ENCODE measurements around the gene TOM1L2.
A peak's percentile ranks its signal among the peaks of the same experiment; 100 is the strongest.
"Not testable (repeated sequence)": the region's sequence is repeated elsewhere in the genome, so short reads cannot be mapped to it uniquely, and the experiment has no call there.

TOM1L2 gene

GRCh38 chr17:17813725-17814095 lies 158.5 kb downstream of the TOM1L2 start:
- H3K4me1 ChIP-seq (ENCODE audit: control insufficient read depth, insufficient read depth, low read length), result peaks cover 11% of the 10 kb centered on the region
- no peaks in the 10 kb centered on the region for H3K9me3 ChIP-seq (ENCODE audit: control insufficient read depth, insufficient read depth, low read length)
- peaks cover 6% of the 10 kb centered on the region; the same call in 1 of the 2 replicates for H3K27me3 ChIP-seq (ENCODE audit: control insufficient read depth, insufficient read depth, low read length)
- no peak for DNase-seq (ENCODE audit: low read depth, low spot score)
- H3K36me3 ChIP-seq (ENCODE audit: control insufficient read depth, insufficient read depth, low read length), result peaks cover 44% of the 10 kb centered on the region
- no peak overlapping the region for H3K4me3 ChIP-seq (ENCODE audit: low read length)
- no CpG with 5 or more reads among the region's 16 CpGs for WGBS (ENCODE audit: insufficient coverage, insufficient read length)
- H3K27ac ChIP-seq (ENCODE audit: low read length), result no peak overlapping the region

DNA sequence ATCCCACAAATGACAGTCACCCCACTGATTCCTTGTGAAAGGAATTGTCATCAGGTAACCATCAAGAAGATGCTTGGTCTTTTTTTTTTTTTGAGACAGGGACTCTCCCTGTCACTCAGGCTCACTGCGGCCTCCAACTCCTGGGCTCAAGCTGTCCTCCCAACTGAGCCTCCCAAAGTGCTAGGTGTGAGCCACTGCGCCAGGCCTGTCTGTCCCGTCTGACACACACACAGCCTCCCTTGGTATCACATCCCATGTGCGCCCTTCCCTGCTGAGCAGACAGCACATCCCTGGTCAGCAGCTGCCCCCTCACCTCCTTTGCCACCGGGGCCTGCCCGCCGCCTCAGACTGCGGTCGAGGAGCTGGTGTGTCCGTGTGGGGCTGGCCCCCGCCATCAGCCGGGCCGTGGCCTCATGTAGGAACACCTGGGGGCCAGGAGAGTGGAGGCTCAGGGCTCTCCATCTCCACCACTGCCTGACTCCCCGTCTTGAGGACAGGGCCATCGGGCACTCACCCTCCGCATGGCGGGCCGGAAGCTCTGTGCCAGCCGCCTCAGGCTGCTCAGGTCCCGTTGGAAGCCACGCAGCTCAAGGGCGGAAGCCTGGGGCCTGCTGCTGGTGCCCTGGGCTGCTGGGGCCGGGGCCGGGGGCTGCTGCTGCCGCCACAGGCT lies 159.0 kb downstream of the TOM1L2 start:
- no CpG with 5 or more reads among the region's 25 CpGs for WGBS (ENCODE audit: insufficient coverage, insufficient read length)
- Histone ChIP-seq H3K4me1 (ENCODE audit: control insufficient read depth, insufficient read depth, low read length) (peaks cover 11% of the 10 kb centered on the region), H3K4me3 (ENCODE audit: low read length) (no peak overlapping the region), H3K27me3 (ENCODE audit: control insufficient read depth, insufficient read depth, low read length) (peaks cover 8% of the 10 kb centered on the region; the same call in 1 of the 2 replicates), H3K9me3 (ENCODE audit: control insufficient read depth, insufficient read depth, low read length) (no peaks in the 10 kb centered on the region), H3K36me3 (ENCODE audit: control insufficient read depth, insufficient read depth, low read length) (peaks cover 44% of the 10 kb centered on the region), H3K27ac (ENCODE audit: low read length) (no peak overlapping the region)
- no peak for DNase-seq (ENCODE audit: low read depth, low spot score)

DNA sequence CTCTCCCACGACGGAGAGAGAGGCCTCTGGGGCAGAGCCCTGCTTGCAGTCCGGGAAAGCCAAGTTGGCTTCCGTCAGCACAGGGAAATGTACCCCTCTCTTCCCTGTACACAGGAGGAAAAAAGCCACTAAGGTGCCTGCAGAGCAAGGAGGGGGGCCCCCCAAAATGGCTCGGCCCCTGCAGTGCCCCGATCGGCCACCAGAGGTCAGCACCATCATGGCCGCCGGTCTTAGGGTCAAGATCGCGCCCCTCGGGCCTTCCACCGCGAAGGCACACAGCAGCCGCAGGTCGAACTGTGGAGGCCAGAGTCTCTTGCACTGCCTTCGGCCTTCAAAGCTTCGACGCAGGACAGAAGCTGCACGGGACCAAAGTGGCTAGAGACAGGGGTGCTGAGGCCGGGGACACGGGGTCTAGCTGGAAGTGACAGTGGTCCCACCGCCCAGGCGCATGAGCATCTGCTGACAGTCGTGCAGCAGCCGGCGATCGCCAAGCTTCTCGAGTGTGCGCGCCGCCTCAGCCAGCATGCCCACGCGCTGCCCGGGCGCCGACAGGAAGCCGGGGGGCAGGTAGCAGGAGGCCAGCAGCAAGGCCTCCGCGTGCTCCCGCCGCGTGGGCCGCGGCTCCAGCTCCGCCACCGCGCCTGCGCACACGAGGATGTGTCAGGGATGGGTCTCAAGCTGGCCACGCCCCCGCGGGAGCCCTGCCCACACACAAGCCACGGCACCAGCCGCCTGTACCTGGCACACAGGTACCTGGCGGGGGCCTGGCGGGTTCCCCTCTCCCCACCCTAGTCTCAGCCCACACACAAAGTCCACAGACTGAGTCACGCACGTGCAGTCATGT lies 159.8 kb downstream of the TOM1L2 start:
- no peak overlapping the region for H3K27ac ChIP-seq (ENCODE audit: low read length)
- no peak overlapping the region for H3K4me3 ChIP-seq (ENCODE audit: low read length)
- no CpG with 5 or more reads among the region's 59 CpGs for WGBS (ENCODE audit: insufficient coverage, insufficient read length)

GRCh38 chr17:17811381-17812210 lies 160.6 kb downstream of the TOM1L2 start:
- H3K9me3 ChIP-seq (ENCODE audit: control insufficient read depth, insufficient read depth, low read length), result no peaks in the 10 kb centered on the region
- H3K27me3 ChIP-seq (ENCODE audit: control insufficient read depth, insufficient read depth, low read length), result peaks cover 8% of the 10 kb centered on the region; the same call in 1 of the 2 replicates
- DNase-seq (ENCODE audit: low read depth, low spot score), result no peak
- no peak overlapping the region for H3K27ac ChIP-seq (ENCODE audit: low read length)
- H3K4me3 ChIP-seq (ENCODE audit: low read length), result no peak overlapping the region
- H3K4me1 ChIP-seq (ENCODE audit: control insufficient read depth, insufficient read depth, low read length), result peaks cover 6% of the 10 kb centered on the region
- H3K36me3 ChIP-seq (ENCODE audit: control insufficient read depth, insufficient read depth, low read length), result peaks cover 34% of the 10 kb centered on the region
- no CpG with 5 or more reads among the region's 15 CpGs for WGBS (ENCODE audit: insufficient coverage, insufficient read length)

More for the DNA sequence above, 159.8 kb downstream of the TOM1L2 start:
- H3K4me1 ChIP-seq (ENCODE audit: control insufficient read depth, insufficient read depth, low read length), result peaks cover 6% of the 10 kb centered on the region
- peaks cover 8% of the 10 kb centered on the region; the same call in 1 of the 2 replicates for H3K27me3 ChIP-seq (ENCODE audit: control insufficient read depth, insufficient read depth, low read length)
- H3K9me3 ChIP-seq (ENCODE audit: control insufficient read depth, insufficient read depth, low read length), result no peaks in the 10 kb centered on the region
- peaks cover 40% of the 10 kb centered on the region for H3K36me3 ChIP-seq (ENCODE audit: control insufficient read depth, insufficient read depth, low read length)
- DNase-seq (ENCODE audit: low read depth, low spot score), result no peak

DNA sequence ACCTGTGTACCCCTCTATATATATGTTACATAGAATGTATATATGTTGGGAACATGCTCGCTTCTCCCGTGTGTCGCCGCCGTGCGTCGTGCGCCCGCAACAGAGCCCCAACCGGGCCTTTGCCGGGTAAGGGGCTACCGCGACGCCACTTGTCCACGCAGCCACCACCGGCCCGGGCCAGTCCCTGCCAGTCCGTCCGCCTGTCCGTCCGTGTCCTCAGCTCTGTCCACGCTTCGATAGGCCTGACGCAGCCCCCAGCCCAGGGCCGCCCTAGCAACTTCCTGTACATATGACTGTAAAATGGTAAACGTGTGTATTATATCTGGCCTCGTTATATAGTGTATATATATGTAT lies 161.3 kb downstream of the TOM1L2 start:
- no peak overlapping the region for H3K27ac ChIP-seq (ENCODE audit: low read length)
- peaks cover 8% of the 10 kb centered on the region; the same call in 1 of the 2 replicates for H3K27me3 ChIP-seq (ENCODE audit: control insufficient read depth, insufficient read depth, low read length)
- DNase-seq (ENCODE audit: low read depth, low spot score), result no peak
- whole genome bisulfite sequencing (ENCODE audit: insufficient coverage, insufficient read length), result no CpG with 5 or more reads among the region's 27 CpGs
- H3K36me3 ChIP-seq (ENCODE audit: control insufficient read depth, insufficient read depth, low read length), result peaks cover 28% of the 10 kb centered on the region
- no peak overlapping the region for H3K4me3 ChIP-seq (ENCODE audit: low read length)
- H3K4me1 ChIP-seq (ENCODE audit: control insufficient read depth, insufficient read depth, low read length), result peaks cover 6% of the 10 kb centered on the region
- H3K9me3 ChIP-seq (ENCODE audit: control insufficient read depth, insufficient read depth, low read length), result no peaks in the 10 kb centered on the region

GRCh38 chr17:17810084-17810894 lies 161.9 kb downstream of the TOM1L2 start:
- Histone ChIP-seq H3K27ac (ENCODE audit: low read length) (no peak overlapping the region), H3K4me1 (ENCODE audit: control insufficient read depth, insufficient read depth, low read length) (peaks cover 6% of the 10 kb centered on the region), H3K9me3 (ENCODE audit: control insufficient read depth, insufficient read depth, low read length) (no peaks in the 10 kb centered on the region), H3K4me3 (ENCODE audit: low read length) (peak overlapping the region; percentile 17; the same call in 1 of the 2 replicates), H3K27me3 (ENCODE audit: control insufficient read depth, insufficient read depth, low read length) (peaks cover 8% of the 10 kb centered on the region; the same call in 1 of the 2 replicates), H3K36me3 (ENCODE audit: control insufficient read depth, insufficient read depth, low read length) (peaks cover 22% of the 10 kb centered on the region)
- WGBS (ENCODE audit: insufficient coverage, insufficient read length), result no CpG with 5 or more reads among the region's 68 CpGs
- no peak for DNase-seq (ENCODE audit: low read depth, low spot score)

GRCh38 chr17:17809531-17810083 lies 162.6 kb downstream of the TOM1L2 start:
- WGBS (ENCODE audit: insufficient coverage, insufficient read length), result no CpG with 5 or more reads among the region's 52 CpGs
- no peak overlapping the region for H3K27ac ChIP-seq (ENCODE audit: low read length)
- H3K36me3 ChIP-seq (ENCODE audit: control insufficient read depth, insufficient read depth, low read length), result peaks cover 15% of the 10 kb centered on the region
- H3K9me3 ChIP-seq (ENCODE audit: control insufficient read depth, insufficient read depth, low read length), result no peaks in the 10 kb centered on the region
- peaks cover 8% of the 10 kb centered on the region; the same call in 1 of the 2 replicates for H3K27me3 ChIP-seq (ENCODE audit: control insufficient read depth, insufficient read depth, low read length)
- peak overlapping the region; percentile 17; the same call in 1 of the 2 replicates for H3K4me3 ChIP-seq (ENCODE audit: low read length)
- H3K4me1 ChIP-seq (ENCODE audit: control insufficient read depth, insufficient read depth, low read length), result peaks cover 6% of the 10 kb centered on the region
- no peak for DNase-seq (ENCODE audit: low read depth, low spot score)

- DNase-seq (ENCODE audit: low read depth, low spot score), result no peak
- no peak overlapping the region; the same call in 1 of the 2 replicates for H3K4me3 ChIP-seq (ENCODE audit: low read length)
- H3K36me3 ChIP-seq (ENCODE audit: control insufficient read depth, insufficient read depth, low read length), result peaks cover 10% of the 10 kb centered on the region
- peaks cover 8% of the 10 kb centered on the region; the same call in 1 of the 2 replicates for H3K27me3 ChIP-seq (ENCODE audit: control insufficient read depth, insufficient read depth, low read length)
- no peak overlapping the region for H3K27ac ChIP-seq (ENCODE audit: low read length)
- H3K4me1 ChIP-seq (ENCODE audit: control insufficient read depth, insufficient read depth, low read length), result peaks cover 6% of the 10 kb centered on the region
- no CpG with 5 or more reads among the region's 15 CpGs for WGBS (ENCODE audit: insufficient coverage, insufficient read length)
- H3K9me3 ChIP-seq (ENCODE audit: control insufficient read depth, insufficient read depth, low read length), result no peaks in the 10 kb centered on the region
Observed at GRCh38 chr17:17808706-17809432, 163.3 kb downstream of the TOM1L2 start.

DNA sequence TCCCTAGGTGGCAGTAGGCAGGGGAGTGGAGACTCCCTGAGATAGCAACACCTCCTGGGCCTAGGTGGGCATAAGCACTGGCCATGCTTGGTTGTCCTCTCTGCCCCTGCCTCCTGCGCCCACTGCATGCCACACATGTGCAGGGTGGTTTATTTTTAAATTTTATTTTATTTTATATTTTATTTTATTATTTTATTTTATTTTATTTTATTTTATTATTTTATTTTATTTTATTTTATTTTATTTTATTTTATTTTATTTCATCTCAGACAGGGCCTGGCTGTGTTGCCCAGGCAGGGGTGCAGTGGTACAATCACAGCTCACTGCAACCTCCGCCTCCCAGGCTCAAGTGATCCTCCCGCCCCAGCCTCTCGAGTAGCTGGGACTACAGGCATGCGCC lies 164.0 kb downstream of the TOM1L2 start:
- H3K4me1 ChIP-seq (ENCODE audit: control insufficient read depth, insufficient read depth, low read length); H3K9me3 ChIP-seq (ENCODE audit: control insufficient read depth, insufficient read depth, low read length); H3K36me3 ChIP-seq (ENCODE audit: control insufficient read depth, insufficient read depth, low read length); H3K4me3 ChIP-seq (ENCODE audit: low read length); DNase-seq (ENCODE audit: low read depth, low spot score); H3K27ac ChIP-seq (ENCODE audit: low read length); H3K27me3 ChIP-seq (ENCODE audit: control insufficient read depth, insufficient read depth, low read length): not testable (repeated sequence)
- no CpG with 5 or more reads among the region's 5 CpGs for WGBS (ENCODE audit: insufficient coverage, insufficient read length)
